HCT116 (cell line): ENCODE results near the gene RRAGC. TPM values are rescaled to one million over a fixed set of nuclear protein-coding genes. Genes with fewer than 3 reads are reported as not detected.

Experiments
- ATAC-seq: fragments of 200-7000 bp; cut with Tn5 transposase; 2 replicates; pipeline ENCODE4 v1.9.1; 2020; ENCODE audit warnings: mild to moderate bottlenecking, moderate library complexity
- BruUV-seq: library from RNA; stranded (reverse); fragments of 400-500 nt; replicated peaks from 2 replicates; lab custom pipeline; 2021; lab: Mats Ljungman, UMichigan
- CTCF ChIA-PET: fragments of 300-600 bp; sonication (Branson Sonifier 250); formaldehyde crosslinking; loops from one replicate; lab custom pipeline; 2021; ENCODE audit warnings: antibody characterized with exemption; lab: Charles Lee
- POLR2A ChIA-PET: fragments of 300-600, 350-600 bp; sonication (Branson Sonifier 250); formaldehyde crosslinking; loops from one replicate; lab custom pipeline; 2021; ENCODE audit warnings: antibody characterized with exemption; lab: Charles Lee
- RAD21 ChIA-PET, 2 experiments: fragments of 300-600 bp; sonication (Branson Sonifier 250); formaldehyde crosslinking; loops; one replicate each; lab custom pipeline; 2023; ENCODE audit warnings: low total read pairs in 2 of 2; ENCODE audit not compliant: uncharacterized antibody in 2 of 2, unreplicated experiment in 2 of 2, low non-redundant PET in 1 of 2; lab: Charles Lee
- DNase-seq: peaks from one replicate; pipeline ENCODE4 v3.0.0-alpha.2; 2010; ENCODE audit warnings: low read depth, low spot score
- H2AFZ ChIP-seq: fragments of 200-600 bp; shearing (Covaris generic), sonication (generic); 2 replicates; pipeline ENCODE4 v1.6.1; 2017; ENCODE audit warnings: low read depth, mixed run types, mixed read lengths, antibody characterized with exemption, low read length; ENCODE audit not compliant: poor library complexity, severe bottlenecking
- H3K27ac ChIP-seq: 2 replicates; pipeline ENCODE4 v1.5.1; 2012; ENCODE audit warnings: low read depth, low read length
- H3K27me3 ChIP-seq: fragments of 200-600 bp; sonication (generic); 2 replicates; pipeline ENCODE4 v1.6.1; 2016; ENCODE audit warnings: mixed run types, low read length, mixed read lengths; ENCODE audit not compliant: insufficient read depth
- H3K36me3 ChIP-seq, 2 experiments: fragments of 200-500 bp in 1 of 2; fragments of 200-600 bp in 1 of 2; sonication (Bioruptor generic) in 1 of 2; sonication (generic) in 1 of 2; 2 replicates each; pipeline versions ENCODE4 v1.5.1 to v1.6.1; 2014 to 2016; ENCODE audit warnings: low read length in 2 of 2, inconsistent platforms in 1 of 2, mixed read lengths in 1 of 2, mixed run types in 1 of 2; ENCODE audit not compliant: insufficient read depth in 2 of 2, control insufficient read depth in 1 of 2
- H3K4me1 ChIP-seq, 2 experiments: fragments of 200-600 bp in 1 of 2; sonication (generic) in 1 of 2; 2 replicates each; pipeline versions ENCODE4 v1.5.1 to v1.6.1; 2012 to 2017; ENCODE audit warnings: low read length in 2 of 2, inconsistent platforms in 1 of 2, mild to moderate bottlenecking in 1 of 2, mixed read lengths in 1 of 2, mixed run types in 1 of 2, moderate library complexity in 1 of 2; ENCODE audit not compliant: insufficient read depth in 2 of 2, control insufficient read depth in 1 of 2
- H3K4me2 ChIP-seq: fragments of 200-600 bp; sonication (generic); 2 replicates; pipeline ENCODE4 v1.6.1; 2017; ENCODE audit warnings: mixed run types, low read length, mixed read lengths
- H3K4me3 ChIP-seq, 2 experiments: fragments of 200-600 bp in 1 of 2; sonication (generic) in 1 of 2; replicated peaks in 1 of 2; 2 replicates each; pipeline ENCODE4 v1.5.1; 2011 to 2016; ENCODE audit warnings: low read length in 2 of 2, control low read depth in 1 of 2, low read depth in 1 of 2, mild to moderate bottlenecking in 1 of 2, mixed read lengths in 1 of 2, mixed run types in 1 of 2
- H3K79me2 ChIP-seq: fragments of 200-600 bp; sonication (generic); 2 replicates; pipeline ENCODE4 v1.6.1; 2017; ENCODE audit warnings: mild to moderate bottlenecking, mixed run types, low read length, moderate library complexity, mixed read lengths; ENCODE audit not compliant: insufficient read depth
- H3K9ac ChIP-seq: fragments of 200-600 bp; sonication (generic); 2 replicates; pipeline ENCODE4 v1.6.1; 2016; ENCODE audit warnings: low read length, mixed read lengths
- H3K9me2 ChIP-seq: fragments of 200-600 bp; sonication (generic), shearing (Covaris generic); 2 replicates; pipeline ENCODE4 v1.6.1; 2017; ENCODE audit warnings: mixed run types, mild to moderate bottlenecking, moderate library complexity; ENCODE audit not compliant: insufficient read depth
- H3K9me3 ChIP-seq, 2 experiments: fragments of 200-500 bp in 1 of 2; fragments of 200-600 bp in 1 of 2; sonication (Bioruptor generic) in 1 of 2; sonication (generic) in 1 of 2; 2 replicates each; pipeline ENCODE4 v1.6.1; 2014 to 2017; ENCODE audit warnings: low read length in 2 of 2, mixed read lengths in 2 of 2, inconsistent platforms in 1 of 2, low read depth in 1 of 2, mild to moderate bottlenecking in 1 of 2, mixed run types in 1 of 2, moderate library complexity in 1 of 2; ENCODE audit not compliant: control insufficient read depth in 1 of 2, insufficient read depth in 1 of 2
- H4K20me1 ChIP-seq: fragments of 200-600 bp; sonication (generic), shearing (Covaris generic); 2 replicates; pipeline ENCODE4 v1.6.1; 2017; ENCODE audit warnings: mixed run types, mild to moderate bottlenecking, moderate library complexity; ENCODE audit not compliant: insufficient read depth
- EGR1 ChIP-seq: IDR thresholded peaks from 2 replicates; pipeline ENCODE4 v1.6.1; 2012; ENCODE audit warnings: low read depth
- EZH2 ChIP-seq: fragments of 200-600 bp; sonication (generic); IDR thresholded peaks from 2 replicates; pipeline ENCODE4 v1.6.1; 2017; ENCODE audit warnings: antibody characterized with exemption, mixed run types
- RAD21 ChIP-seq: IDR thresholded peaks from 2 replicates; pipeline ENCODE4 v1.6.1; 2012; ENCODE audit warnings: low read depth, mild to moderate bottlenecking
- SIN3A ChIP-seq: IDR thresholded peaks from 2 replicates; pipeline ENCODE4 v1.6.1; 2012; ENCODE audit warnings: low read depth
- ZNF274 ChIP-seq: fragments of 200-500 bp; sonication (Bioruptor generic); IDR thresholded peaks from 2 replicates; pipeline ENCODE4 v1.6.1; 2014; ENCODE audit warnings: mild to moderate bottlenecking, low read depth, low read length, inconsistent platforms
- intact Hi-C: fragments of 100-400 bp; cut with micrococcal nuclease; formaldehyde crosslinking; loops from 2 replicates; pipeline ENCODE4 v1.10.0; 2022
- total RNA-seq: library from RNA; stranded (reverse); gene quantifications from one replicate; pipeline ENCODE4 v1.2.1, GENCODE V29; 2021; ENCODE audit not compliant: unreplicated experiment
- TF ChIP-seq, protein P1 (sequence below), 3 experiments: fragments of 200-600 bp in 1 of 3; sonication (generic) in 1 of 3; IDR thresholded peaks in 2 of 3; conservative IDR thresholded peaks in 1 of 3; 2 replicates each; pipeline ENCODE4 v1.5.1; 2012 to 2017; ENCODE audit warnings: low read depth in 2 of 3, low read length in 2 of 3, antibody characterized with exemption in 1 of 3, borderline replicate concordance in 1 of 3, control low read depth in 1 of 3, mild to moderate bottlenecking in 1 of 3, mixed read lengths in 1 of 3, mixed run types in 1 of 3, moderate library complexity in 1 of 3; ENCODE audit not compliant: insufficient read depth in 1 of 3
- TF ChIP-seq, protein P2 (sequence below): IDR thresholded peaks from 2 replicates; pipeline ENCODE4 v1.6.1; 2012; ENCODE audit warnings: low read depth
- TF ChIP-seq, protein P3 (sequence below): IDR thresholded peaks from 2 replicates; pipeline ENCODE4 v1.6.1; 2012
- TF ChIP-seq, protein P4 (sequence below): IDR thresholded peaks from 2 replicates; pipeline ENCODE4 v1.6.1; 2011; ENCODE audit warnings: mild to moderate bottlenecking, low read length, moderate library complexity; ENCODE audit not compliant: insufficient replicate concordance; ENCODE audit errors: extremely low read depth

The RRAGC gene
- total RNA-seq, 1 experiment from 2014 or later: 11.7 TPM

DNA sequence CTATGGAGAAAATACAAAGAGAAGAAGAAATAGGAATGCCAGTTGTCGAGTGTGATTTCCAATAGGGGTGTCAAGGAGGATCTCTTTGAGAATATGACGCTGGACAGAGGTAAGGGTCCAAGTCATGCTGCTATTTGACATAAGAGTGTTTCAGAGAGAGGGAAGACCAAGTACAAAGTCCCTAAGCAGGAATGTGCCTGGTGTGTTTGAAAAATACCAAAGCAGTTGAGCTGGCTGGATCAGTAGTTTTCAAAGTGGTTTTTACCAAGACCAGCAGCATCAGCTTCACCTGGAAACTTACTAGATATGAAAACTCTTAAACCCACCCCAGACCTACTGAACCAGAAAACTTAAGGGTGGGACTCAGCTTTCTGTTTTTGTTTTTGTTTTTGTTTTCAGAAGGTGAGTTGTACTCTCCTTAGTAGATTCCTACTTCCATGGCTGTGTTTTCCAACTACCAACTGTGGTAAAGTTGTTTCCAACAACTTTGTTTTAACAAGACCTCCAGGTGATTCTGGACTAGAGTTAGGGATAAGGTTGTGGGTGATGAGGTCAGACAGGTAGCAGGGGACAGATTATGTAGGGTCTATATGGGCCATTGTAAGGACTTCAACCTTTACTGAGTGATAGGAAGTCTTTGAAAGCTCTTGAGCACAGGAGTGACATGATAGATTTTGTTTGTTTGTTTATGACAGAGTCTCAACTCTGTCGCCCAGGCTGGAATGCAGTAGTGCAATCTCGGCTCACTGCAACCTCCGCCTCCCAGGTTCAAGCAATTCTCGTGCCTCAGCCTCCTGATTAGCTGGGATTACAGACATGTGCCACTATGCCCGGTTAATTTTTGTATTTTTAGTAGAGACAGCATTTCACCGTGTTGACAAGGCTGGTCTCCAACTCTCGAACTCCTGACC is 29.1 kb upstream of the RRAGC start (continued):
- TF ChIP-seq, protein P1, sequence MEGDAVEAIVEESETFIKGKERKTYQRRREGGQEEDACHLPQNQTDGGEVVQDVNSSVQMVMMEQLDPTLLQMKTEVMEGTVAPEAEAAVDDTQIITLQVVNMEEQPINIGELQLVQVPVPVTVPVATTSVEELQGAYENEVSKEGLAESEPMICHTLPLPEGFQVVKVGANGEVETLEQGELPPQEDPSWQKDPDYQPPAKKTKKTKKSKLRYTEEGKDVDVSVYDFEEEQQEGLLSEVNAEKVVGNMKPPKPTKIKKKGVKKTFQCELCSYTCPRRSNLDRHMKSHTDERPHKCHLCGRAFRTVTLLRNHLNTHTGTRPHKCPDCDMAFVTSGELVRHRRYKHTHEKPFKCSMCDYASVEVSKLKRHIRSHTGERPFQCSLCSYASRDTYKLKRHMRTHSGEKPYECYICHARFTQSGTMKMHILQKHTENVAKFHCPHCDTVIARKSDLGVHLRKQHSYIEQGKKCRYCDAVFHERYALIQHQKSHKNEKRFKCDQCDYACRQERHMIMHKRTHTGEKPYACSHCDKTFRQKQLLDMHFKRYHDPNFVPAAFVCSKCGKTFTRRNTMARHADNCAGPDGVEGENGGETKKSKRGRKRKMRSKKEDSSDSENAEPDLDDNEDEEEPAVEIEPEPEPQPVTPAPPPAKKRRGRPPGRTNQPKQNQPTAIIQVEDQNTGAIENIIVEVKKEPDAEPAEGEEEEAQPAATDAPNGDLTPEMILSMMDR (IDR thresholded peaks at IDR 0.05 in 2 of 3, conservative IDR thresholded peaks at IDR 0.05 in 1 of 3; ENCODE audit: borderline replicate concordance in 1 of 3, insufficient read depth in 1 of 3, low read depth in 2 of 3, low read length in 2 of 3): no peak
- TF ChIP-seq EZH2: no peak

DNA sequence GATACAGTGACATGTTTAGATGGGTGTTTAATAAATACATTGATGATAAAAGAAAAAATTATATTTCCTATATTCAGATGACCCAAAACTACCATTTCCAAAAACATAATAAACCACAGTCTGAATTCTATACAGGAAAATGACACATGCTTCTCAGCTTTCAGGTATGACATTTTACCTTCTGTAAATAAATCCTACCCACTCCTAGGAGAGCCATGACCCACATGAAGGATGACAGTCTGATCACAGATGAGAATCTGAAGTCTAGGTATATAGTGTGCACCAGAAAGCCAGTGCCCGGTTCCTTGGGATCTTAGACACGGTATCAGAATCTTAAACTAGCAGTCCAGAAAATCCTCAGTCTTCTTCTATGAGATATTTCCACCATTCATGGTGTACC is 25.5 kb upstream of the RRAGC start:
- no peak overlapping the region for H2AFZ ChIP-seq
- no peaks in the 10 kb centered on the region for H3K79me2 ChIP-seq
- ATAC-seq: no peak
- no peaks in the 10 kb centered on the region for H4K20me1 ChIP-seq
- H3K4me2 ChIP-seq: no peak overlapping the region
- no TSS peak for BruUV-seq
- no peaks in the 10 kb centered on the region for H3K9me3 ChIP-seq
- POLR2A ChIA-PET: no interaction called here
- 0 out of 2 replicates have a peak, but pooled peaks cover 6% of the 10 kb centered on the region for H3K27me3 ChIP-seq
- TF ChIP-seq EGR1: no peak
- TF ChIP-seq, protein P2, sequence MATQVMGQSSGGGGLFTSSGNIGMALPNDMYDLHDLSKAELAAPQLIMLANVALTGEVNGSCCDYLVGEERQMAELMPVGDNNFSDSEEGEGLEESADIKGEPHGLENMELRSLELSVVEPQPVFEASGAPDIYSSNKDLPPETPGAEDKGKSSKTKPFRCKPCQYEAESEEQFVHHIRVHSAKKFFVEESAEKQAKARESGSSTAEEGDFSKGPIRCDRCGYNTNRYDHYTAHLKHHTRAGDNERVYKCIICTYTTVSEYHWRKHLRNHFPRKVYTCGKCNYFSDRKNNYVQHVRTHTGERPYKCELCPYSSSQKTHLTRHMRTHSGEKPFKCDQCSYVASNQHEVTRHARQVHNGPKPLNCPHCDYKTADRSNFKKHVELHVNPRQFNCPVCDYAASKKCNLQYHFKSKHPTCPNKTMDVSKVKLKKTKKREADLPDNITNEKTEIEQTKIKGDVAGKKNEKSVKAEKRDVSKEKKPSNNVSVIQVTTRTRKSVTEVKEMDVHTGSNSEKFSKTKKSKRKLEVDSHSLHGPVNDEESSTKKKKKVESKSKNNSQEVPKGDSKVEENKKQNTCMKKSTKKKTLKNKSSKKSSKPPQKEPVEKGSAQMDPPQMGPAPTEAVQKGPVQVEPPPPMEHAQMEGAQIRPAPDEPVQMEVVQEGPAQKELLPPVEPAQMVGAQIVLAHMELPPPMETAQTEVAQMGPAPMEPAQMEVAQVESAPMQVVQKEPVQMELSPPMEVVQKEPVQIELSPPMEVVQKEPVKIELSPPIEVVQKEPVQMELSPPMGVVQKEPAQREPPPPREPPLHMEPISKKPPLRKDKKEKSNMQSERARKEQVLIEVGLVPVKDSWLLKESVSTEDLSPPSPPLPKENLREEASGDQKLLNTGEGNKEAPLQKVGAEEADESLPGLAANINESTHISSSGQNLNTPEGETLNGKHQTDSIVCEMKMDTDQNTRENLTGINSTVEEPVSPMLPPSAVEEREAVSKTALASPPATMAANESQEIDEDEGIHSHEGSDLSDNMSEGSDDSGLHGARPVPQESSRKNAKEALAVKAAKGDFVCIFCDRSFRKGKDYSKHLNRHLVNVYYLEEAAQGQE: no peak
- no peak for TF ChIP-seq EZH2
- TF ChIP-seq, protein P1 (IDR thresholded peaks at IDR 0.05 in 2 of 3, conservative IDR thresholded peaks at IDR 0.05 in 1 of 3; ENCODE audit: borderline replicate concordance in 1 of 3, insufficient read depth in 1 of 3, low read depth in 2 of 3, low read length in 2 of 3): no peak
- TF ChIP-seq, protein P3, sequence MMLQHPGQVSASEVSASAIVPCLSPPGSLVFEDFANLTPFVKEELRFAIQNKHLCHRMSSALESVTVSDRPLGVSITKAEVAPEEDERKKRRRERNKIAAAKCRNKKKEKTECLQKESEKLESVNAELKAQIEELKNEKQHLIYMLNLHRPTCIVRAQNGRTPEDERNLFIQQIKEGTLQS: no peak
- TF ChIP-seq RAD21: no peak
- TF ChIP-seq, protein P4, sequence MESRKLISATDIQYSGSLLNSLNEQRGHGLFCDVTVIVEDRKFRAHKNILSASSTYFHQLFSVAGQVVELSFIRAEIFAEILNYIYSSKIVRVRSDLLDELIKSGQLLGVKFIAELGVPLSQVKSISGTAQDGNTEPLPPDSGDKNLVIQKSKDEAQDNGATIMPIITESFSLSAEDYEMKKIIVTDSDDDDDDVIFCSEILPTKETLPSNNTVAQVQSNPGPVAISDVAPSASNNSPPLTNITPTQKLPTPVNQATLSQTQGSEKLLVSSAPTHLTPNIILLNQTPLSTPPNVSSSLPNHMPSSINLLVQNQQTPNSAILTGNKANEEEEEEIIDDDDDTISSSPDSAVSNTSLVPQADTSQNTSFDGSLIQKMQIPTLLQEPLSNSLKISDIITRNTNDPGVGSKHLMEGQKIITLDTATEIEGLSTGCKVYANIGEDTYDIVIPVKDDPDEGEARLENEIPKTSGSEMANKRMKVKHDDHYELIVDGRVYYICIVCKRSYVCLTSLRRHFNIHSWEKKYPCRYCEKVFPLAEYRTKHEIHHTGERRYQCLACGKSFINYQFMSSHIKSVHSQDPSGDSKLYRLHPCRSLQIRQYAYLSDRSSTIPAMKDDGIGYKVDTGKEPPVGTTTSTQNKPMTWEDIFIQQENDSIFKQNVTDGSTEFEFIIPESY: no peak
- no peak for TF ChIP-seq ZNF274
- no peak for TF ChIP-seq SIN3A
- TF ChIP-seq, all 23 proteins: peak for 0
- H3K4me1 ChIP-seq: no peaks in the 10 kb centered on the region
- no peak overlapping the region for H3K4me3 ChIP-seq
- no peak for DNase-seq
- no peaks in the 10 kb centered on the region for H3K36me3 ChIP-seq
- no peak overlapping the region for H3K27ac ChIP-seq
- H3K9me2 ChIP-seq: no peaks in the 10 kb centered on the region
- RAD21 ChIA-PET: no interaction called here
- CTCF ChIA-PET: no interaction called here
- intact Hi-C loops: no loop called here
- no peak overlapping the region for H3K9ac ChIP-seq
